Measurements from ENCODE around the gene WWOX.

Gene WWOX

GRCh38 chr16:79062336-79062735 is 962.9 kb downstream of the WWOX start:
- DNase-seq (ENCODE audit: extremely low read depth, insufficient read length): no peak
- TF ChIP-seq, protein P1, sequence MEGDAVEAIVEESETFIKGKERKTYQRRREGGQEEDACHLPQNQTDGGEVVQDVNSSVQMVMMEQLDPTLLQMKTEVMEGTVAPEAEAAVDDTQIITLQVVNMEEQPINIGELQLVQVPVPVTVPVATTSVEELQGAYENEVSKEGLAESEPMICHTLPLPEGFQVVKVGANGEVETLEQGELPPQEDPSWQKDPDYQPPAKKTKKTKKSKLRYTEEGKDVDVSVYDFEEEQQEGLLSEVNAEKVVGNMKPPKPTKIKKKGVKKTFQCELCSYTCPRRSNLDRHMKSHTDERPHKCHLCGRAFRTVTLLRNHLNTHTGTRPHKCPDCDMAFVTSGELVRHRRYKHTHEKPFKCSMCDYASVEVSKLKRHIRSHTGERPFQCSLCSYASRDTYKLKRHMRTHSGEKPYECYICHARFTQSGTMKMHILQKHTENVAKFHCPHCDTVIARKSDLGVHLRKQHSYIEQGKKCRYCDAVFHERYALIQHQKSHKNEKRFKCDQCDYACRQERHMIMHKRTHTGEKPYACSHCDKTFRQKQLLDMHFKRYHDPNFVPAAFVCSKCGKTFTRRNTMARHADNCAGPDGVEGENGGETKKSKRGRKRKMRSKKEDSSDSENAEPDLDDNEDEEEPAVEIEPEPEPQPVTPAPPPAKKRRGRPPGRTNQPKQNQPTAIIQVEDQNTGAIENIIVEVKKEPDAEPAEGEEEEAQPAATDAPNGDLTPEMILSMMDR (IDR thresholded peaks at IDR 0.05; ENCODE audit: insufficient read depth, low read length, poor library complexity, severe bottlenecking): no peak
- no peaks in the 10 kb centered on the region for H3K36me3 ChIP-seq (ENCODE audit: control insufficient read depth, insufficient read depth, low read length)
- H3K4me3 ChIP-seq (replicated peaks; ENCODE audit: low read depth, low read length): no peak overlapping the region
- H3K27me3 ChIP-seq (replicated peaks; ENCODE audit: control insufficient read depth, insufficient read depth, low read length): no peaks in the 10 kb centered on the region; the same call in 1 of the 2 replicates

DNA sequence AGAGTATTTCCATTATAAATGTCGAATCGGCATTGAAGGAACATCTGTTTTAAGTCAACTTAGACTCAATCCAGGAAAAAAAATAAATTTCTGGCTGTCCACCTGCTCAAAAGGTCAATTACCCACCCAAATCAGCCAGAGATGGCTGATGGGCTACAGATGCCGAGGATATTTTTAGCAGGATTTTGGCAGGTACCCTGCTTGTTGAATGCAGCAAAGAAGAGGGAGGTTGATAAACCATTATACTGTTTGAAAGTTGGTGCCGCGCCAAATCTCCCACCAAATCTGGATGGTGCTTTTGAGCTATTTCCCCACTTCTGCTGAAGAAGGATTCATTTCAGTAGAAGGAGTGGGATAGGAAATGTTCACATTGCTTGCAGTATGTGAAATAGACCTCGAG is 963.4 kb downstream of the WWOX start:
- H3K4me3 ChIP-seq (replicated peaks; ENCODE audit: low read depth, low read length): no peak overlapping the region
- DNase-seq (ENCODE audit: extremely low read depth, insufficient read length): no peak
- H3K36me3 ChIP-seq (ENCODE audit: control insufficient read depth, insufficient read depth, low read length): no peaks in the 10 kb centered on the region
- H3K27me3 ChIP-seq (replicated peaks; ENCODE audit: control insufficient read depth, insufficient read depth, low read length): no peaks in the 10 kb centered on the region; the same call in 1 of the 2 replicates
- TF ChIP-seq, protein P1 (IDR thresholded peaks at IDR 0.05; ENCODE audit: insufficient read depth, low read length, poor library complexity, severe bottlenecking): no peak

- Histone ChIP-seq H3K36me3 (ENCODE audit: control insufficient read depth, insufficient read depth, low read length) (no peaks in the 10 kb centered on the region), H3K4me3 (replicated peaks; ENCODE audit: low read depth, low read length) (no peak overlapping the region), H3K27me3 (replicated peaks; ENCODE audit: control insufficient read depth, insufficient read depth, low read length) (no peaks in the 10 kb centered on the region; the same call in none of the 2 replicates)
- TF ChIP-seq, protein P1 (IDR thresholded peaks at IDR 0.05; ENCODE audit: insufficient read depth, low read length, poor library complexity, severe bottlenecking): no peak
- no peak for DNase-seq (ENCODE audit: extremely low read depth, insufficient read length)
Measured at GRCh38 chr16:79064256-79064972, 965.0 kb downstream of the WWOX start.

DNA sequence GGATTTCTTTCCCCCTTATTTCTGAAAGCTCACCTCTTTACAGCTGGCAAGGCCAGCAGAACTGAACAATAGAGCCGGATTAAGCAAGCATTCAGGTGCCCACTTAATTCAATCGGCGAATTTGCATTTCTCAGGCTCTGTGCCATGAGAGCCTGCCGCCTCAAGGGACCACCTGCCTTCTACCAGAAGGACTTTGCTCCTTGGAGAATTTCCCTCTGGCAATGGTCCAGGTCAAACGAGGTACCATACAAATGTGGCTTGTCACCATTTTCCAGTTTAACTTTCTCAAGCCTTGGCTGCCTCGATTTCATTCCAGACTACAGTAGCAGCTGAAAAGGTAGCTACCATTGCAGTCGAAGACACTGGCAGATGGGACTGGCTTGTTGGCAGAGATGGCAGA is 967.1 kb downstream of the WWOX start:
- Histone ChIP-seq H3K36me3 (ENCODE audit: control insufficient read depth, insufficient read depth, low read length) (no peaks in the 10 kb centered on the region), H3K4me3 (replicated peaks; ENCODE audit: low read depth, low read length) (no peak overlapping the region), H3K27me3 (replicated peaks; ENCODE audit: control insufficient read depth, insufficient read depth, low read length) (no peaks in the 10 kb centered on the region; the same call in none of the 2 replicates)
- no peak for DNase-seq (ENCODE audit: extremely low read depth, insufficient read length)
- TF ChIP-seq, protein P1 (IDR thresholded peaks at IDR 0.05; ENCODE audit: insufficient read depth, low read length, poor library complexity, severe bottlenecking): no peak

- DNase-seq (ENCODE audit: extremely low read depth, insufficient read length): no peak
- TF ChIP-seq, protein P1 (IDR thresholded peaks at IDR 0.05; ENCODE audit: insufficient read depth, low read length, poor library complexity, severe bottlenecking): no peak
- H3K36me3 ChIP-seq (ENCODE audit: control insufficient read depth, insufficient read depth, low read length): no peaks in the 10 kb centered on the region
Measured at GRCh38 chr16:79067600-79067999, 968.1 kb downstream of the WWOX start.

More at GRCh38 chr16:79067600-79067999, 968.1 kb downstream of the WWOX start:
- no peaks in the 10 kb centered on the region; the same call in none of the 2 replicates for H3K27me3 ChIP-seq (replicated peaks; ENCODE audit: control insufficient read depth, insufficient read depth, low read length)
- no peak overlapping the region for H3K4me3 ChIP-seq (replicated peaks; ENCODE audit: low read depth, low read length)
